OCI-LY7 (cell line): ENCODE results near the gene OOSP4A.

Experiments used
- CTCF ChIP-seq: fragments of 200-600 bp; sonication (generic); conservative IDR thresholded peaks from 2 replicates; pipeline ENCODE4 v1.5.1; 2014; ENCODE audit warnings: mild to moderate bottlenecking, antibody characterized with exemption, low read length, moderate library complexity, mixed read lengths
- EZH2phosphoT487 ChIP-seq: fragments of 200-600 bp; sonication (generic); IDR thresholded peaks from 2 replicates; pipeline ENCODE4 v1.6.1; 2018; ENCODE audit warnings: low read depth, borderline replicate concordance, mild to moderate bottlenecking, mixed run types, antibody characterized with exemption, low read length, moderate library complexity, mixed read lengths

- TF ChIP-seq CTCF (no peak), EZH2phosphoT487 (no peak)
Observed at GRCh38 chr11:59944720-59945119, 19.1 kb upstream of the OOSP4A start.
